Trophoblast cell (in vitro differentiated cells and primary cell): ENCODE measurements around the gene TMEM50A.
"Not testable (repeated sequence)": the region's sequence is repeated elsewhere in the genome, so short reads cannot be mapped to it uniquely, and the experiment has no call there.

Source experiments
- DNase-seq, 2 donors: peaks; one replicate each; pipeline ENCODE4 v3.0.0-alpha.2; 2016
- H2AFZ ChIP-seq: 2 replicates; pipeline ENCODE4 v1.6.1; 2013; ENCODE audit warnings: low read length, moderate library complexity, mild to moderate bottlenecking; ENCODE audit not compliant: insufficient read depth, poor library complexity
- H2AK5ac ChIP-seq: 2 replicates; pipeline ENCODE4 v1.6.1; 2013; ENCODE audit warnings: mild to moderate bottlenecking, low read length
- H2BK120ac ChIP-seq: 2 replicates; pipeline ENCODE4 v1.6.1; 2013; ENCODE audit warnings: low read length, mild to moderate bottlenecking, moderate library complexity; ENCODE audit not compliant: insufficient read depth, poor library complexity
- H2BK12ac ChIP-seq: 2 replicates; pipeline ENCODE4 v1.6.1; 2013; ENCODE audit warnings: mild to moderate bottlenecking, low read length, moderate library complexity
- H2BK5ac ChIP-seq: 2 replicates; pipeline ENCODE4 v1.6.1; 2013; ENCODE audit warnings: low read length, low read depth, moderate library complexity, mild to moderate bottlenecking; ENCODE audit not compliant: poor library complexity
- H3K14ac ChIP-seq: 2 replicates; pipeline ENCODE4 v1.6.1; 2013; ENCODE audit warnings: mild to moderate bottlenecking, low read length
- H3K18ac ChIP-seq: 2 replicates; pipeline ENCODE4 v1.6.1; 2013; ENCODE audit warnings: mild to moderate bottlenecking, low read length
- H3K23ac ChIP-seq: 2 replicates; pipeline ENCODE4 v1.6.1; 2013; ENCODE audit warnings: low read length
- H3K27ac ChIP-seq: 2 replicates; pipeline ENCODE4 v1.5.1; 2013; ENCODE audit warnings: low read depth, mild to moderate bottlenecking, inconsistent platforms, low read length, moderate library complexity
- H3K27me3 ChIP-seq: 2 replicates; pipeline ENCODE4 v1.6.1; 2013; ENCODE audit warnings: inconsistent platforms, mild to moderate bottlenecking, low read length, moderate library complexity; ENCODE audit not compliant: insufficient read depth
- H3K36me3 ChIP-seq, 2 experiments: 1 replicate in 1 of 2; 2 replicates in 1 of 2; pipeline ENCODE4 v1.6.1; 2013; ENCODE audit warnings: low read length in 2 of 2, mild to moderate bottlenecking in 2 of 2, moderate library complexity in 1 of 2; ENCODE audit not compliant: insufficient read depth in 2 of 2, control insufficient read depth in 1 of 2
- H3K4ac ChIP-seq: 2 replicates; pipeline ENCODE4 v1.6.1; 2013; ENCODE audit warnings: low read depth, mild to moderate bottlenecking, low read length, moderate library complexity
- H3K4me1 ChIP-seq, 2 experiments: 1 replicate in 1 of 2; 2 replicates in 1 of 2; pipeline ENCODE4 v1.6.1; 2013; ENCODE audit warnings: low read length in 2 of 2, mild to moderate bottlenecking in 2 of 2, moderate library complexity in 1 of 2; ENCODE audit not compliant: insufficient read depth in 2 of 2, control insufficient read depth in 1 of 2
- H3K4me2 ChIP-seq: 2 replicates; pipeline ENCODE4 v1.6.1; 2013; ENCODE audit warnings: inconsistent platforms, mild to moderate bottlenecking, low read length, moderate library complexity
- H3K4me3 ChIP-seq: 2 replicates; pipeline ENCODE4 v1.5.1; 2013; ENCODE audit warnings: mild to moderate bottlenecking, low read depth, low read length, inconsistent platforms
- H3K79me1 ChIP-seq: one replicate; pipeline ENCODE4 v1.6.1; 2013; ENCODE audit warnings: low read length
- H3K79me2 ChIP-seq: 2 replicates; pipeline ENCODE4 v1.6.1; 2013; ENCODE audit warnings: low read length, mild to moderate bottlenecking; ENCODE audit not compliant: control insufficient read depth, insufficient read depth, poor library complexity
- H3K9ac ChIP-seq: 2 replicates; pipeline ENCODE4 v1.6.1; 2013; ENCODE audit warnings: mild to moderate bottlenecking, low read length
- H3K9me3 ChIP-seq: 2 replicates; pipeline ENCODE4 v1.6.1; 2013; ENCODE audit warnings: low read depth, mild to moderate bottlenecking, control low read depth, inconsistent platforms, low read length; ENCODE audit not compliant: insufficient read depth
- H4K12ac ChIP-seq: 2 replicates; pipeline ENCODE4 v1.6.1; 2013; ENCODE audit warnings: low read depth, mild to moderate bottlenecking, low read length, moderate library complexity
- H4K8ac ChIP-seq: 2 replicates; pipeline ENCODE4 v1.6.1; 2013; ENCODE audit warnings: low read depth, mild to moderate bottlenecking, low read length, moderate library complexity
- H4K91ac ChIP-seq: one replicate; pipeline ENCODE4 v1.6.1; 2013; ENCODE audit warnings: low read depth, mild to moderate bottlenecking, low read length, moderate library complexity
- WGBS: extraction: QIAGEN DNeasy Blood & Tissue Kit; methylation state at CpG from one replicate; pipeline ENCODE4 v1.1.7; 2013; ENCODE audit warnings: missing lambda C conversion rate; ENCODE audit not compliant: insufficient read length, insufficient coverage; ENCODE audit errors: extremely low coverage; 5-methylcytosine and 5-hydroxymethylcytosine counted together

Gene TMEM50A

GRCh38 chr1:25312806-25313470, 25.2 kb upstream of the TMEM50A start:
- H3K14ac ChIP-seq, H3K27ac ChIP-seq, H3K4me3 ChIP-seq, H3K27me3 ChIP-seq, H2BK12ac ChIP-seq, DNase-seq, H3K79me2 ChIP-seq, H2AFZ ChIP-seq, H3K18ac ChIP-seq, H3K9ac ChIP-seq, H3K9me3 ChIP-seq, H2AK5ac ChIP-seq, H4K91ac ChIP-seq, H3K4me1 ChIP-seq, H2BK120ac ChIP-seq, H3K79me1 ChIP-seq, H3K4ac ChIP-seq, H4K12ac ChIP-seq, H3K36me3 ChIP-seq, H3K4me2 ChIP-seq, H4K8ac ChIP-seq, H2BK5ac ChIP-seq, H3K23ac ChIP-seq: not testable (repeated sequence)

GRCh38 chr1:25320314-25320938, 17.7 kb upstream of the TMEM50A start:
- not testable (repeated sequence) for H4K91ac ChIP-seq, H3K79me2 ChIP-seq, H3K36me3 ChIP-seq, H3K14ac ChIP-seq, H3K4me1 ChIP-seq, H3K4me2 ChIP-seq, H2AFZ ChIP-seq, H3K18ac ChIP-seq, H3K27ac ChIP-seq, H3K23ac ChIP-seq, H2BK12ac ChIP-seq, H3K27me3 ChIP-seq, H2BK120ac ChIP-seq, H2BK5ac ChIP-seq, H2AK5ac ChIP-seq, H4K12ac ChIP-seq, H3K9me3 ChIP-seq, H3K4ac ChIP-seq, H3K4me3 ChIP-seq, H3K79me1 ChIP-seq, H3K9ac ChIP-seq, H4K8ac ChIP-seq
- peak; percentile 75 to 92 for DNase-seq
- no CpG with 5 or more reads among the region's 9 CpGs for WGBS

- DNase-seq, H3K4me1 ChIP-seq, H3K36me3 ChIP-seq, H3K23ac ChIP-seq, H3K27me3 ChIP-seq, H2BK5ac ChIP-seq, H2AK5ac ChIP-seq, H4K8ac ChIP-seq, H3K4me3 ChIP-seq, H3K9ac ChIP-seq, H3K14ac ChIP-seq, H3K27ac ChIP-seq, H3K9me3 ChIP-seq, H3K4ac ChIP-seq, H2BK120ac ChIP-seq, H2AFZ ChIP-seq, H2BK12ac ChIP-seq, H4K91ac ChIP-seq, H3K79me2 ChIP-seq, H3K79me1 ChIP-seq, H3K18ac ChIP-seq, H4K12ac ChIP-seq, H3K4me2 ChIP-seq: not testable (repeated sequence)
- no CpG with 5 or more reads among the region's 9 CpGs for WGBS
These were observed 16.0 kb upstream of the TMEM50A start for GRCh38 chr1:25322127-25322526.

GRCh38 chr1:25324407-25324806, 13.7 kb upstream of the TMEM50A start:
- not testable (repeated sequence) for H4K8ac ChIP-seq, H3K4me1 ChIP-seq, H3K4me3 ChIP-seq, H3K27me3 ChIP-seq, H2BK5ac ChIP-seq, H3K79me1 ChIP-seq, H3K9ac ChIP-seq, DNase-seq, H3K27ac ChIP-seq, H3K23ac ChIP-seq, H3K9me3 ChIP-seq, H4K91ac ChIP-seq, H3K4me2 ChIP-seq, H3K4ac ChIP-seq, H3K14ac ChIP-seq, H4K12ac ChIP-seq, H3K36me3 ChIP-seq, H2AFZ ChIP-seq, H3K79me2 ChIP-seq, H2BK12ac ChIP-seq, H2BK120ac ChIP-seq, H2AK5ac ChIP-seq, H3K18ac ChIP-seq
- WGBS: no CpG with 5 or more reads among the region's 3 CpGs
